NCI-H82 (cell line): ENCODE measurements around the gene COQ5.

Source experiments
- DNase-seq: peaks from one replicate; lab custom pipeline; 2025; lab: John Stamatoyannopoulos, UW

COQ5 gene

GRCh38 chr12:120483621-120484020 lies 45.3 kb downstream of the COQ5 start:
- no peak for DNase-seq

DNA sequence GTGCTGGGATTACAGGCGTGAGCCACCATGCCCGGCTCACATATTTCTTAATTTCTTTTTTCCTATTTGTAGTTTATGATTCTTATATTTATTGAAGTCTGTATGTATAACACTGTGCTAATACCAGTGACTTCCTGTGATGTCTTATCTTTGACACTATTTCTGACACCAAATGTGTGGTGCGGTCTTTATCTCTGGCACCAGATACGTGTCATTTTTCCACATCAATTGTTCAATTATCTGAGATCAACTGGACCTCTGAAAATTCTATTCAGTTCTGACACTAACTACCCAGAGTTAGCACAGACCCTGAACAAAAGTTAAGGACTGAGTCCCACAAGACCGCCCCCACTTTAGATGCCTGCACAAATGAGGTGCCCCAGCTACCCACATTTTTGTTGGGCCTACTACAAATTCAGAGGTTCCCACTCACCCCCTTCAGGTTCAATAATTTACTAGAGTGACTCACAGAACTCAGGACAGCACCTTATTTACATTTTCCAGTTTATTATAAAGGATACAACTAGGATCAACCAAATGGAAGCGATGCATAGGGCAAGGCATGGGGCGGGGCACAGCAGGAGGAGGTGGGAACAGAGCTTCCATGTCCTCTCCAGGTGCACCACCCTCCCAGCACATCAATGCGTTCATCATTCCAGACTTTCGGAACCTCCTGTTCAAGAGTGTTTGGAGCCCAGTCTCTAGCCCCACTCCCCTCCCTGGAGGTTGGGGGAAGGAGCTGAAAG lies 47.8 kb downstream of the COQ5 start:
- no peak for DNase-seq

DNA sequence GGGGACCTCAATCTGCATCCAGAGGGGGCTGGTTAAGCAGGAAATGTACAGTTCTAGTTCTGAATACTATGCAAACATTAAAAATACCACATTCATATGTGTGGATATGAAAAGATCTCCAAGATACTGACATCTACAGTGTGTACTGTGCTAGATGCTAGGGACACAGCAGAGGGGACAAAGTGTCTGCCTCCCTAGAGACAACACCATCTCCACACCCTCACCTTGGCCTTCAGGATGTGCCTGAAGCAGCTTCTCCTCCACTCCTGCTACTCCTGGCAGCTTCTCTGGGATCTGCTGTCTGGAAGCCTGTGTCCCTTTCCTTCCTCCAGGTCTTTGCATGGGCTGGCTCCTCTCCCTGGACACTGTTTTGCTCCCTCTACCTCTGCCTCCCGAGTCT lies 48.7 kb downstream of the COQ5 start:
- DNase-seq, result no peak

- DNase-seq, result no peak
Observed at GRCh38 chr12:120479458-120479857, 49.5 kb downstream of the COQ5 start.

GRCh38 chr12:120475643-120476042 lies 53.3 kb downstream of the COQ5 start:
- DNase-seq, result no peak

DNA sequence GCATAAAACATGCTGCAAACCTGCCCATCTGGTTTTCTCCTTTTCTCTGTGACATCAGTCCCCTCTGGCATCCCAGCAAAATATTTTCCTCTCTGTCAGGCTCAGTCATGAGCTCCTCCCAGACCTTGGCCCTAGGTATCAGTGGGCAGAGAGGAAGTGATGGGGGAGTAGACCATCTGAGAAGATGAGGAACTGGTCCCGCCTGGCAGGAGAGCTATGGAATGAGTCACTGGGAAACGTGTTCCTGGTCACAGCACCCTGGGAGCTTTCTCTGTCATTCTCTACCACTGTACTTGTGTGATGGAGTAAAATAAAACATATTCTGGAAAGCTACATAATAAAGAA lies 54.4 kb downstream of the COQ5 start:
- no peak for DNase-seq

DNA sequence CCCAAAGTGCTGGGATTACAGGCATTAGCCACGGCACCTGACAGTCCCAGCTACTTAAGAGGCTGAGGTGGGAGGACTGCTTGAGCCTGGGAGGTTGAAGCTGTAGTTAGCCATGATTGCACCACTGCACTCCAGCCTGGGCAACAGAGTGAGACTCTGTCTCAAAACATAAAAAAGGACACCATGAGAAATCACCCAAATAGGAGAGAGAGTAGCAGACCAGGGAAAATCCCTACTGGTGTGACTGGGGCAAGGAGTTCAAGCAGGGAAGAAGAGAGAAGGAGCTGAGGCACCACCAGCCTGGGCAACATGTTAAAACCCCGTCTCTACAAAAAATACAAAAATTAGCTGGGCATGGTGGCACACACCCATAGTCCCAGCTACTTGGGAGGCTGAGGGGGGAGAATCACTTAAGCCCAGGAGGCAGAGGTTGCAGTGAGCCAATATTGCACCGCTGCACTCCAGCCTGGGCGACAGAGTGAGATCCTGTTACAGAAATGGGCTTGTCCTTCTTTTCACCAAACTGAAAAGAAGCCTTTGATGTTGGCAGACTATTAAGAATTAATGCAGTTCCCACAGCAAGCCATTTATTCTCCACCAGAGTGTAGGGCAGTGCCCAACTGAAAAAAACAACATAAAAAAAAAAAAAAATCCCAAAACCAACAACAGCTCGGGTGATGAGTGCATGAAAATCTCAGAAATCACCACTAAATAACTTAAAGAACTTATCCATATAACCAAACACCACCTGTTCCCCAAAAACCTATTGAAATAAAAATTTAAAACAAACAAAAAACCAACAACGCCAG lies 54.9 kb downstream of the COQ5 start:
- DNase-seq, result peak; percentile 38

GRCh38 chr12:120472521-120472920 lies 56.4 kb downstream of the COQ5 start:
- DNase-seq, result no peak

DNA sequence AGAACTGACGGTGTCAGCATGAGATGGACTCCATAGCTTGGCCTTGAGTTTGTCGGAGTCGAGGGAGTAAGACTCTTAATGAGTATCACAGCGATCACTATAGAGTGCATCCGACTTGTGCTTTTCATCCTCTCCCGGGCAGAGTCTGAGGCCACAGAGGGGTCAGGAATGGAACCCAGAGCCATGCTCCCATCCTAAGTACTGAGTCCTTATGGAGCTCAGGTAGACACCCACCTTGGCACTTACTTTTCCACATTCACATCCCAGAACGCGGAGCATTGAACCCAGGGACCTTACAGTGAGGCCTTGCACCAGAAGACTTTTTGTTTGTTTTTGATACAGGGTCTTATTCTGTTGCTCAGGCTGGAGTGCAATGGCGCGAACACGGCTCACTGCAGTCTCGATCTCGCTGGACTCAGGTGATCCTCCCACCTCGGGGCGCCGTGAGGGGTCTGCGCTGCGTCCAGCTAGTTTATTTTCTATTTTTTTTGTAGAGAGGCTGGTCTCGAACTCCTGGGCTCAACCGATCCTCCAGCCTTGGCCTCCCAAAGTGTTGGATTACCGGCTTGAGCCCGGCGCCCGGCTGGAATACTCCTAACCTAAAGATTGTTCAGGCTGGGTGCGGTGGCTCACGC lies 58.7 kb downstream of the COQ5 start:
- peak; percentile 65 for DNase-seq

DNA sequence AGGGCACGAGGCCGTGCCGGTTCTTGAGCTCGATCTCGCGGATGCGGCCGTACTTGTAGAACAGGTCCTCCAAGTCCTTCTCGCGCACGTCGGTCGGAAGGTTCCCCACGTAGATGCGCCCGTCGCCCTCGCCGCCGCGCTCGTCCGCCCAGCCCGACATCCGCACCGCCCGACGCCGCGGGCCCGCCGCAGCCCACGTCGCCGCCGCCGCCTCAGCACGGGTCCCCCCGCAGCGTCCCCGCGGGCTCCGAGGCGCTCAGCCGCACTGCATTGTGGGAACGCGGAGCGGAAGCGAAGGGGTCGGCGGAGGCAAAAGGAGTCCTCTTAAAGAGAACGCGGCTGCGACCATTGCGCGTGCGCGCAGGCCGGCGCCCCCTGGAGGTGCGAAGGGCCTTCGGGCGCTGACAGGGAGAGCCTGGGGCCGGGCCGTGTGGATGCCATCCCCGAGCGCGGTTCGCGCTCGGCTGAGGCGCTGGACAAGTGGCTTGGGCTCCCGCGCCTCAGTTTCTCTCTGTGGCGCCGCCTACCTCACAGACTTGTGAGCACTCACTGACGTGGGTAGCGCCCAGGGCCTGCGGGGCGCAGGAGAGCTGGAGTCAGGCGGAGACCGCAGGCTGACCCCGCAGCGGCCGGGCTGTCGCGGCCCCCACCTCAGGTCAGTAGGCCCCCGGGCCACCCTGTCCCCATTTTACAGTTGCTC lies 59.4 kb downstream of the COQ5 start, which contains the start of gene SRSF9:
Gene SRSF9, minus strand, starts transcription at position 299 of the 700 bp plus-strand sequence. Its CDS starts 139 bp downstream, at position 160.
- DNase-seq, result peak; percentile 98

DNA sequence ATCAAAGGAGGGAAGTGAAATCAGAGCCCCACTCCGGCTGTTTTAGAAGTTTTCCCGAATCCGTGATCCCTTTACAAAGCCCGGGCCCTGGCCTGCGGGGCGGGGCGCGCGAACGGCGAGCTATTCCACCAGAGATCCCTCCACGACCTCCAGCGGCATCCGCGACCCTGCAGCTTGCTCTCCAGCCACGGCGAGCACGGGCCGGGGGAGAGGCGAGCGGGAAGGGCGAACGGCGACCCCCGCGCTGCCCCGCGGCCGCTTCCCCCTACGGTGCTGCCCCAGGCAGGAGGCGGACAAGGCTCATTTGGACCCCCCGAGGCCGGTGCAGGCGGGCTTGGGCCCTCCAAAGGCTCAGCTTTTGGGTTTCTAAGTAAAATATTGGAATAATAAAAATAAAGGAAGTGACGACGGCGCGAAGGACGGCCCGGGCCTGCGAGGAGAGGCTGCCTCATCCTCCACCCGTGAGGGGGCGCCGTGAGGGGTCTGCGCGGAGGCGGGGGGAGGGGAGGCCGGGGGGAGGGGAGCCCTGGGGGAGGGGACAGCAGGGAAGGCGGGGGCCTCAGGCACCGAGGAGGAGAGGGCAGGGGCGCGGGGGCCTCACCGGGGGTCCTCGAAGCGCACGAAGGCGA lies 60.0 kb downstream of the COQ5 start:
- peak; percentile 73 for DNase-seq

GRCh38 chr12:120468325-120468820 lies 60.6 kb downstream of the COQ5 start:
- peak; percentile 28 for DNase-seq

GRCh38 chr12:120467439-120467838 lies 61.5 kb downstream of the COQ5 start:
- DNase-seq, result no peak

GRCh38 chr12:120466560-120467315 lies 62.2 kb downstream of the COQ5 start:
- peak; percentile 75 for DNase-seq

DNA sequence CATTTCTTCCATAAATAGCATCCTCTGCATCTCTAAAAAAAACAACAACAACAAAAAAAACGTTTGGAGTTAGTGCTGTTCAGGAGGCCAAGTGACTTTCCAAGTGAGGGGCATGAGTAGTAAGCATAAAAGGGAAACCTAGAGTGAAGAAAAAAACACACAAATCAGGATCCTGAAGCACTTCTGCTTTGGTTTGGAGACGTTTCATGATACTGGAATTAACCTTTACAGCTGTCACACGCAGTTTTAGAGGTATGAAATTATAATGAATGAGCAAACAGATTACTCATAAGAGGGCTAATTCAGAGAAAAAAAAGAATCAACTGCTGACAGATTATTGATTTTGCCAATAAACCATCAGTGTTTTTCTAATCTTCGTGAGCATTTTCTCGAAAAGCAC lies 63.2 kb downstream of the COQ5 start:
- DNase-seq, result no peak

DNA sequence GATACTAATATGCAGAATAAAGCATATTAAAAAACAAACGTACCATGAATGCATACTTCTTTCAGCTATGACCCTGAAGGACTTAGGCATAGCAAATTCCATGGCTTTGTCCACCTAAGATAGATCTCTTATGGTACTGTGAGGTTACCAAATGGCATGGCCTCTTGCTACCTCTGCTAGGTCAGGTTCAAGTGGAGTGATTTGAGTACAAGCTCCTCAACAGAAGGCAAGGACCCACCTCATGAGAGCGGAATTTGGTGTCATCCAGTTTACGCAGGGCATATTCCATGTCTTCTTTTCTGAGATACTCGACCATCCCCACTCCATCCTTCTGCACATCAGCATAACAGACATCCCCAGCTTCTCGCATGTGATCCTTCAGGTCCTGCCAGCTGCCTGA lies 65.2 kb downstream of the COQ5 start:
- DNase-seq, result no peak

DNA sequence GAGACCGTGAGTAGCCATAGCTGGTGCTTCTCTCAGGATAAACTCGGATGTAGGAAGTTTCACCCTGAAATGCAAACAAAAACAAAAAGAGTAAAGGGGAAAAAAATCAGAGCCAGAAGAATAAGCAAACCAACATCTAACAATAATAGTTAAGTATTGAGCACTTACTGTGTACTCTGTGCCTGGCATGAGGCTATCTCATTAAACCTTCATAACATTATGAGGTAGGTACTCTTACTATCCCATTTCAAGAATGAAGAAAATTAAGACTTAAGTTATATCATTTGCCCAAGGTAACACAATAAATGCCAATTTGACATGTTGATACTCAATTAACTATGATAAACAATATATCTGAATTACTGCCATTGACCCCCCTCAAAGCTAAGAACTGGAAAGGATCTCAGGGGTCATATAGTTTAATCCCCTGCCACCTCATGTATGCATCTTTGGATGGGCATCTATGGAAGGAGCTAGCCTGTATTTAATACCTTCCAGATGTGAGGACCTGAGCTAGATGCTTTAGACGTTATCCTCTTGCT lies 66.8 kb downstream of the COQ5 start:
- no peak for DNase-seq

DNA sequence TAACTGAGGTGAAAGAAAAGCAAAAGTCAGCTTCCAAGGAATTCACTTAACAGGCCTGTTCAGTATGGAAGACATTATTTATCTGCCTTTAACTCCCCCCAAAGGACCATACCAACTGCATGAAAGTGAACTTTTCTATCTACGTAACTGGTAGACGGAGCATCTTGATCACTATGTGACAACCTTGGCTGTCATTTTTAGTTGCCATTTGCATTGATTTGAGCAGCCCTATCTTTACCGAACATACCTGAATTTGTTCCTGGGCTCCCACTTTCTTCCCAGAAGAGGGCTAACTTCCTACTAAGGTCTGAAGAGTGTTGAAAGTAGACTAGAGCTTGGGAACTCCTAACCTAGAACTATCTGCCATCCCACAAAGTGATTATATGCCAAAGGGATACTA lies 68.8 kb downstream of the COQ5 start:
- DNase-seq, result no peak

- peak; percentile 76 for DNase-seq
Observed at GRCh38 chr12:120457133-120457532, 71.8 kb downstream of the COQ5 start.

DNA sequence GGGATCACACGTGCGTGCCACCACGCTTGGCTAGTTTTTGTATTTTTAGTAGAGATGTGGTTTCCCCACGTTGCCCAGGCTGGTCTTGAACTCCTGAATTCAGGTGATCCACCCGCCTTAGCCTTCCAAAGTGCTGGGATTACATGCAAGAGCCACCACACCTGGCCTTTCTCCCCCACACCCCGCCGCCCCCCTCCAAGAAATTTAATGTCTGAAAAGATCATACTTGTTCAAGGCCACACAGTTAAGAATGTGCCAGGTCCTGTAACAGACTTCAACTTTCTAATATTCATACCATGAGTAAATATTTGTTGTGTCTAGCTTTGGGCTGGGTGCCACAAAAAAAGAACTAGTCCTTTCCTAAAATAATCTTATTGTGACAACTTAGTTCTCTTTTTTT lies 73.7 kb downstream of the COQ5 start:
- DNase-seq, result no peak

DNA sequence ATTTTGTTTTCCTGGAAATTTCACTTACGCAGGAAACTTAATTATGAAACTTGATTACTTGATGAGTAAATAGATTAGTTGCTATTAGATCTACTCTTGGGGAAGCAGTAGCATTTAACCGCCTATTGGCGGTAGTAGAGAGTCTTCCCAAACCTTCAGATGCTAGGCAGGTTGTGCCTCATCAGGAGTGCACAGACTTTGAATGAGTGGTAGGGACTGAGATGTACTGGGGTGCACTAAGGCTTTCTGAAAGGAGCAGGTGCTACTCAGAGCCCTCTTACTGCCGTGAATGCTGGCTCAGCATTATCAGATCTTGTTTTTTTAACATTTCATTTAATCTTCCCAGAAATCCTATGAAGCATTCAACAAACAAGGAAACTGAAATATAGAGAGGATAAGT lies 75.0 kb downstream of the COQ5 start:
- DNase-seq, result peak; percentile 66
